Left renal pelvis (tissue), 4 donors: ENCODE data around the gene STING1. TPM values are rescaled to one million over a fixed set of nuclear protein-coding genes. Genes with fewer than 3 reads are reported as not detected.

Source experiments
- DNase-seq, 4 donors: peaks; one replicate each; pipeline ENCODE4 v3.0.0-alpha.2; 2013; ENCODE audit warnings: low read depth in 4 of 4, low spot score in 3 of 4
- polyA plus RNA-seq, 4 donors: library from polyadenylated mRNA; unstranded; fragments of 120-200 nt; gene quantifications; one replicate each; pipeline ENCODE4 v1.2.1, GENCODE V29; 2013; ENCODE audit not compliant: insufficient read length in 4 of 4

The STING1 gene
- polyA plus RNA-seq, 4 donors = 29.6 to 65.9 (median 33.6) TPM

GRCh38 chr5:139470821-139471300 lies 11.7 kb downstream of the STING1 start, which contains the start of gene SMIM33:
SMIM33 (plus strand) TSS chr5:139471004; CDS start chr5:139471122, 118 bp downstream.
- DNase-seq = no peak

GRCh38 chr5:139468421-139468931 lies 14.1 kb downstream of the STING1 start:
- no peak for DNase-seq

- DNase-seq = no peak
Measured at GRCh38 chr5:139462586-139463276, 19.8 kb downstream of the STING1 start, which contains the start of gene ECSCR. ECSCR (minus strand) TSS chr5:139462743; CDS start chr5:139462670, 73 bp downstream.

- no peak for DNase-seq
Measured at GRCh38 chr5:139461698-139462097, 20.9 kb downstream of the STING1 start.

- DNase-seq = no peak
Measured at GRCh38 chr5:139461176-139461575, 21.4 kb downstream of the STING1 start.

GRCh38 chr5:139460455-139460854 lies 22.1 kb downstream of the STING1 start:
- no peak for DNase-seq

GRCh38 chr5:139459451-139459934 lies 23.1 kb downstream of the STING1 start:
- no peak for DNase-seq

- no peak for DNase-seq
Measured at GRCh38 chr5:139458580-139459407, 23.8 kb downstream of the STING1 start.

- no peak for DNase-seq
Measured at GRCh38 chr5:139457653-139458306, 24.8 kb downstream of the STING1 start.

GRCh38 chr5:139457241-139457640 lies 25.3 kb downstream of the STING1 start:
- no peak for DNase-seq

GRCh38 chr5:139456776-139457175 lies 25.8 kb downstream of the STING1 start:
- no peak for DNase-seq

GRCh38 chr5:139454568-139455290 lies 27.8 kb downstream of the STING1 start:
- no peak for DNase-seq

- no peak for DNase-seq
Measured at GRCh38 chr5:139453683-139454567, 28.6 kb downstream of the STING1 start.

- no peak for DNase-seq
Measured at GRCh38 chr5:139451878-139452660, 30.5 kb downstream of the STING1 start.

GRCh38 chr5:139451176-139451575 lies 31.4 kb downstream of the STING1 start:
- no peak for DNase-seq

GRCh38 chr5:139446956-139447779 lies 35.4 kb downstream of the STING1 start:
- no peak for DNase-seq
